Colonic mucosa (tissue), 4 donors: Measurements from ENCODE around the gene KRT17. TPM values are rescaled to one million over a fixed set of nuclear protein-coding genes. Genes with fewer than 3 reads are reported as not detected.
A peak's percentile ranks its signal among the peaks of the same experiment; 100 is the strongest.

Experiments
- DNase-seq: peaks from one replicate; pipeline ENCODE4 v3.0.0-alpha.2; 2020
- H3K27ac ChIP-seq: fragments of 200-600 bp; one replicate; pipeline ENCODE4 v1.8.0; 2021
- H3K27me3 ChIP-seq: fragments of 200-600 bp; one replicate; pipeline ENCODE4 v1.8.0; 2021
- H3K36me3 ChIP-seq: fragments of 200-600 bp; one replicate; pipeline ENCODE4 v1.8.0; 2021
- H3K4me1 ChIP-seq: fragments of 200-600 bp; one replicate; pipeline ENCODE4 v1.8.0; 2021; ENCODE audit warnings: mild to moderate bottlenecking
- H3K4me3 ChIP-seq: fragments of 200-600 bp; one replicate; pipeline ENCODE4 v1.8.0; 2021
- H3K9ac ChIP-seq, 2 donors: one replicate each; pipeline ENCODE4 v1.7.0; 2013; ENCODE audit warnings: control low read depth in 2 of 2, low read depth in 2 of 2, low read length in 2 of 2
- H3K9me3 ChIP-seq: fragments of 200-600 bp; one replicate; pipeline ENCODE4 v1.8.0; 2021
- CTCF ChIP-seq: fragments of 200-600 bp; IDR thresholded peaks from one replicate; pipeline ENCODE4 v1.8.0; 2022; ENCODE audit warnings: antibody characterized with exemption, mild to moderate bottlenecking
- intact Hi-C: fragments of 100-400 bp; cut with DNase I; formaldehyde crosslinking; loops from one replicate; pipeline ENCODE4 v1.14.1; 2022
- total RNA-seq, 2 donors: library from RNA; stranded (reverse); fragmentation: NEBNext Ultra II Directional in 1 of 2; extraction: Animal tissue kit (Norgen Biotek cat#: 25700) in 1 of 2; gene quantifications; one replicate each; pipeline ENCODE4 v1.2.1, GENCODE V29; 2021
- donor health status: healthy.
- donor health status: DM: no; HTN: no; CAD: no.
- donor health status: DM: no; HTN: no; CAD: no.

Gene KRT17
- total RNA-seq, 2 donors from 2014 or later: 1.2 TPM; not detected in 1

- Histone ChIP-seq H3K27ac (peak overlapping the region; percentile 96), H3K4me3 (no peak overlapping the region), H3K36me3 (no peaks in the 10 kb centered on the region), H3K9me3 (no peaks in the 10 kb centered on the region), H3K4me1 (peaks cover 35% of the 10 kb centered on the region), H3K9ac (peak overlapping the region; percentile 56 to 95), H3K27me3 (no peaks in the 10 kb centered on the region)
- no peak for TF ChIP-seq CTCF
- DNase-seq: peak; percentile 93
- intact Hi-C loops: loop anchor here (5.0 kb wide), 1 partner anchor 750 kb away; no protein-coding TSS in a partner anchor
These were observed 27.5 kb upstream of the KRT17 start for GRCh38 chr17:41651625-41652460.

DNA sequence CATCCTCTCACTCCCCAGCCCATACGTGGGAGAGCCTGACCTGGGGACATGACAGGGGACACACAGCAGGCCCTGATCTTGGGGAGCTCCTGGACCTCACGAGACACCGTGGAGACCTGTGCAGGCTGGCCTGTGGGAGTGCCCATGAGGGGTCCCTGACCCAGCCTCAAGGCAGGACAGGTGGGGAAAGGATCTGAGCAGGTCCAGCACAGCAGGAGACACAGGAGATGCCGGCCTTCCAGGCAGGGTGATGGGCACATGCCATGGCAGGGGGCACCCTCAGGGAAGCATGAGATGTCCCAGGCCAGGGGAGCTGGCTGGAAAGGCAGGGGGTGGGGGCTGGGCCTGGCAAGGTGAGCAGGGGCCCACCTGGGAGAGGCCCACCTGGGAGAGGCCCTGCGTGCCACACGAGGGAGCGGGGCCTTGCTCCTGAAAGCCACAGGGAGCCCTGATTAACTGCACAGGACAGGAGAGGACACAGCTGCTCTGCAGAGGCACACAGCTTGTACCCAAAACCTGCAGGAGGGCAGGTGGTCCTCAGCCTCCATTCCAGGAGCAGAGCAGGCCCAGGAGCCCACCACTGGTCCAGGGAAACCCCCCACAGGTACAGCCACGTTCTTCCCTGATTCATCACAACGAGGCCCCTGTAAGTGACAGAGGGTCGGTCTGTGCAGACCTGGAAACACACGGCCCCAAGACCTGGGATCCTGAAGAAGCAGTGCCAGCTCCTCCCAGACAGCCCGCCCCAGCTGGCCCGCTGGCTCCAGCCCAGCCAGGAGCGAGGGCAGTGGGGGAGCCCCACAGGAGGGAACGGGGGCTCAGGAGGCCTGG lies 26.6 kb upstream of the KRT17 start:
- H3K36me3 ChIP-seq: no peaks in the 10 kb centered on the region
- peaks cover 33% of the 10 kb centered on the region for H3K4me1 ChIP-seq
- H3K27ac ChIP-seq: peak overlapping the region; percentile 89
- H3K9me3 ChIP-seq: no peaks in the 10 kb centered on the region
- peak overlapping the region; percentile 56 to 95 for H3K9ac ChIP-seq
- TF ChIP-seq CTCF: no peak
- no peaks in the 10 kb centered on the region for H3K27me3 ChIP-seq
- no peak for DNase-seq
- no peak overlapping the region for H3K4me3 ChIP-seq
- intact Hi-C loops: loop anchor here (5.0 kb wide), 1 partner anchor 749 kb away; no protein-coding TSS in a partner anchor

DNA sequence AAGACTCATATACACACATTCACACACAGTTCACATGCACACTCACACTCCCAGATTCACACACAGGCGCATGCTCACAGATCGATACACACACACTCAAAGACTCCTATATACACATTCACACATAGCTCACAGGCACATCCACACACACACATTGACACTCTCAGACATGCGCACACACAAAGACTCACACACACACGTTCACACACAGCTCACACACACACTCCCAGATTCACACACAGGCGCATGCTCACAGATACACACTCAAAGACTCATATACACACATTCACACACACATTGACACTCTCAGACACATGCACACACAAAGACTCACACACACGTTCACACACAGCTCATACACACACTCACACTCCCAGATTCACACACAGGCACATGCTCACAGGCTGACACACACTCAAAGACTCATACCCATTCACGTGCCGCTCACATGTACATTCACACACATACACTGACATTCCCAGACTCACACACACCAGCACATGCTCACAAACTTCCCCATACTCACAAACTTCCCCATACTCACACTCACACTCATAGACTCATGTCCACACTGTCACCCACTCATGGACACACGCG lies 25.6 kb upstream of the KRT17 start:
- Histone ChIP-seq H3K9me3 (no peaks in the 10 kb centered on the region), H3K4me1 (peaks cover 31% of the 10 kb centered on the region), H3K9ac (peak overlapping the region in 1 of 2 donors; percentile 95), H3K27ac (peak overlapping the region; percentile 89), H3K36me3 (no peaks in the 10 kb centered on the region), H3K4me3 (no peak overlapping the region), H3K27me3 (no peaks in the 10 kb centered on the region)
- DNase-seq: no peak
- intact Hi-C loops: loop anchor here (5.0 to 10.0 kb wide), 6 partner anchors 65 to 848 kb away; partner anchors contain the start of genes KRT14, KRT35 and KRT36
- TF ChIP-seq CTCF: no peak

DNA sequence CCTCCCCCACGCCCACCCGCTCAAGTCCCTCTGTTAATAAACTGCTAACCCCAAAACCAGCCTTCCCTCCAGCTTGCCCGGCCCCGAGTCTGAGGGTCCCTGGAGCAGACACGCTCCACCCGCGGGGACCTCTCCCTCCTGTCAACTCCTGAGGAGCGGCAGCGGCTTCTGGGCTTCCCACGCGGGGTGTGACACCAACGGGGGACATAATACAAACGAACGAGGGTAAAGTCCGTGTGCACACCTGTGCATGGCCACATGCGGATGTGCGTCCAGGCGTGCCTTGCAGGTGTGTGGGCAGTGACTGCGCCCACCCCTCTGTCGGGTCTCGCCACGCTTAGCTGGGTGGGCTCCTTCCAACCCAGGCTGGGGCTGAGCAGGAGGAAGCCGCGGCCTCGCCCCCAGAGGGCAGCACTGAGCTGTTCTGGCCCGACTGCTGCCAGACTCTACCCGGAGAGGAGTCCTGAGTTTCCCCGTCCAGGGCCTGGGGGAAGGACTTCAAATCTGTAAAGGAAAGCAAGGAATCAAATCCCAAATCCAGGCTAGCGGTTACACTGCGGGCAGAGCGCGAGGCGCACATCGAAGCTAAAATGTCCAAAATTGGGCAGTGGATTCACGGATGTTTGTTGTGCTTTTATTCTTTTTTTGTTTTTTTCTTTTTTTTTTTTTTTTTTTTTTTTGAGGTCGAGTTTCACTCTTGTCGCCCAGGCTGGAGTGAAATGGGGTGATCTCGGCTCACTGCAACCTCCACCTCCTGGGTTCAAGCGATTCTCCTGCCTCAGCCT lies 24.2 kb upstream of the KRT17 start:
- TF ChIP-seq CTCF: peak; percentile 91
- H3K9me3 ChIP-seq: no peaks in the 10 kb centered on the region
- peak overlapping the region; percentile 76 for H3K27ac ChIP-seq
- H3K27me3 ChIP-seq: no peaks in the 10 kb centered on the region
- H3K36me3 ChIP-seq: no peaks in the 10 kb centered on the region
- intact Hi-C loops: loop anchor here (1.0 to 10.0 kb wide), 6 partner anchors 14 to 846 kb away; partner anchors contain the start of genes KRT14, KRT35 and KRT36
- peak overlapping the region; percentile 68 to 95 for H3K9ac ChIP-seq
- peak overlapping the region; percentile 29 for H3K4me3 ChIP-seq
- H3K4me1 ChIP-seq: peaks cover 26% of the 10 kb centered on the region
- DNase-seq: peak; percentile 91
